HL-60 (cell line): ENCODE results near the gene EFNA4.

Experiments used
- DNase-seq, 2 experiments: peaks; one replicate each; pipeline ENCODE4 v3.0.0-alpha.2; 2010 to 2020; ENCODE audit warnings: low read depth in 1 of 2, low spot score in 1 of 2
- H3K27ac ChIP-seq: fragments of 250-450 bp; sonication (Bioruptor Pico); replicated peaks from 2 replicates; pipeline ENCODE4 v1.5.1; 2020; ENCODE audit warnings: mild to moderate bottlenecking, moderate library complexity
- H3K27me3 ChIP-seq: fragments of 250-450 bp; sonication (Bioruptor Pico); 2 replicates; pipeline ENCODE4 v1.5.1; 2021; ENCODE audit warnings: mild to moderate bottlenecking, moderate library complexity; ENCODE audit not compliant: insufficient read depth, poor library complexity, severe bottlenecking
- H3K4me3 ChIP-seq: replicated peaks from 2 replicates; pipeline ENCODE4 v1.5.1; 2011; ENCODE audit warnings: mild to moderate bottlenecking, control low read depth, low read length; ENCODE audit not compliant: insufficient read depth
- GABPA ChIP-seq: IDR thresholded peaks from 2 replicates; pipeline ENCODE4 v1.6.1; 2012; ENCODE audit warnings: low read depth
- POLR2AphosphoS5 ChIP-seq: IDR thresholded peaks from 2 replicates; pipeline ENCODE4 v1.6.1; 2012; ENCODE audit warnings: low read depth
- SPI1 ChIP-seq: IDR thresholded peaks from 2 replicates; pipeline ENCODE4 v1.6.1; 2012; ENCODE audit warnings: low read depth, mild to moderate bottlenecking, borderline replicate concordance
- TF ChIP-seq, protein P1 (sequence below): IDR thresholded peaks from one replicate; pipeline ENCODE4 v1.5.1; 2011; ENCODE audit warnings: low read length, control low read depth, inconsistent platforms; ENCODE audit not compliant: insufficient read depth
- TF ChIP-seq, protein P2 (sequence below): IDR thresholded peaks from 2 replicates; pipeline ENCODE4 v1.6.1; 2012; ENCODE audit warnings: low read depth; ENCODE audit not compliant: insufficient replicate concordance

Gene EFNA4

DNA sequence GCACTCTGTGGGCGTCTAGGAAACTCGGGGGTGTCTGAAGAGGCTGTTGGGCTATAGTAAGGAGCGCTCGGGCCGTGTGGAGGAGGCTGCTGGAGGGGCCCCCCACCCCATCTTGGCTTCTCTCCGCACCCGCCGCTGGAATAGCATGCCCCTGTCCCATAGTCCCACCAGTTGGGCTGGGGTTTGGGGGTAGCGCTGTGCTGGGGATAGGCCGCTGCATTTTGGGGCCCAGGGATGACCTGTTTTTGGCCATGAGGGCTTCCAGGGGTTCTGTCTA lies 15.6 kb downstream of the EFNA4 start:
- no peak for DNase-seq
- Histone ChIP-seq H3K4me3 (peak overlapping the region; percentile 14; the same call in 1 of the 2 replicates), H3K27me3 (peaks cover 47% of the 10 kb centered on the region), H3K27ac (no peak overlapping the region)
- TF ChIP-seq, protein P1, sequence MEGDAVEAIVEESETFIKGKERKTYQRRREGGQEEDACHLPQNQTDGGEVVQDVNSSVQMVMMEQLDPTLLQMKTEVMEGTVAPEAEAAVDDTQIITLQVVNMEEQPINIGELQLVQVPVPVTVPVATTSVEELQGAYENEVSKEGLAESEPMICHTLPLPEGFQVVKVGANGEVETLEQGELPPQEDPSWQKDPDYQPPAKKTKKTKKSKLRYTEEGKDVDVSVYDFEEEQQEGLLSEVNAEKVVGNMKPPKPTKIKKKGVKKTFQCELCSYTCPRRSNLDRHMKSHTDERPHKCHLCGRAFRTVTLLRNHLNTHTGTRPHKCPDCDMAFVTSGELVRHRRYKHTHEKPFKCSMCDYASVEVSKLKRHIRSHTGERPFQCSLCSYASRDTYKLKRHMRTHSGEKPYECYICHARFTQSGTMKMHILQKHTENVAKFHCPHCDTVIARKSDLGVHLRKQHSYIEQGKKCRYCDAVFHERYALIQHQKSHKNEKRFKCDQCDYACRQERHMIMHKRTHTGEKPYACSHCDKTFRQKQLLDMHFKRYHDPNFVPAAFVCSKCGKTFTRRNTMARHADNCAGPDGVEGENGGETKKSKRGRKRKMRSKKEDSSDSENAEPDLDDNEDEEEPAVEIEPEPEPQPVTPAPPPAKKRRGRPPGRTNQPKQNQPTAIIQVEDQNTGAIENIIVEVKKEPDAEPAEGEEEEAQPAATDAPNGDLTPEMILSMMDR = no peak
- TF ChIP-seq POLR2AphosphoS5 = no peak
- TF ChIP-seq, protein P2, sequence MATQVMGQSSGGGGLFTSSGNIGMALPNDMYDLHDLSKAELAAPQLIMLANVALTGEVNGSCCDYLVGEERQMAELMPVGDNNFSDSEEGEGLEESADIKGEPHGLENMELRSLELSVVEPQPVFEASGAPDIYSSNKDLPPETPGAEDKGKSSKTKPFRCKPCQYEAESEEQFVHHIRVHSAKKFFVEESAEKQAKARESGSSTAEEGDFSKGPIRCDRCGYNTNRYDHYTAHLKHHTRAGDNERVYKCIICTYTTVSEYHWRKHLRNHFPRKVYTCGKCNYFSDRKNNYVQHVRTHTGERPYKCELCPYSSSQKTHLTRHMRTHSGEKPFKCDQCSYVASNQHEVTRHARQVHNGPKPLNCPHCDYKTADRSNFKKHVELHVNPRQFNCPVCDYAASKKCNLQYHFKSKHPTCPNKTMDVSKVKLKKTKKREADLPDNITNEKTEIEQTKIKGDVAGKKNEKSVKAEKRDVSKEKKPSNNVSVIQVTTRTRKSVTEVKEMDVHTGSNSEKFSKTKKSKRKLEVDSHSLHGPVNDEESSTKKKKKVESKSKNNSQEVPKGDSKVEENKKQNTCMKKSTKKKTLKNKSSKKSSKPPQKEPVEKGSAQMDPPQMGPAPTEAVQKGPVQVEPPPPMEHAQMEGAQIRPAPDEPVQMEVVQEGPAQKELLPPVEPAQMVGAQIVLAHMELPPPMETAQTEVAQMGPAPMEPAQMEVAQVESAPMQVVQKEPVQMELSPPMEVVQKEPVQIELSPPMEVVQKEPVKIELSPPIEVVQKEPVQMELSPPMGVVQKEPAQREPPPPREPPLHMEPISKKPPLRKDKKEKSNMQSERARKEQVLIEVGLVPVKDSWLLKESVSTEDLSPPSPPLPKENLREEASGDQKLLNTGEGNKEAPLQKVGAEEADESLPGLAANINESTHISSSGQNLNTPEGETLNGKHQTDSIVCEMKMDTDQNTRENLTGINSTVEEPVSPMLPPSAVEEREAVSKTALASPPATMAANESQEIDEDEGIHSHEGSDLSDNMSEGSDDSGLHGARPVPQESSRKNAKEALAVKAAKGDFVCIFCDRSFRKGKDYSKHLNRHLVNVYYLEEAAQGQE = no peak
- TF ChIP-seq GABPA = no peak
- TF ChIP-seq SPI1 = no peak

DNA sequence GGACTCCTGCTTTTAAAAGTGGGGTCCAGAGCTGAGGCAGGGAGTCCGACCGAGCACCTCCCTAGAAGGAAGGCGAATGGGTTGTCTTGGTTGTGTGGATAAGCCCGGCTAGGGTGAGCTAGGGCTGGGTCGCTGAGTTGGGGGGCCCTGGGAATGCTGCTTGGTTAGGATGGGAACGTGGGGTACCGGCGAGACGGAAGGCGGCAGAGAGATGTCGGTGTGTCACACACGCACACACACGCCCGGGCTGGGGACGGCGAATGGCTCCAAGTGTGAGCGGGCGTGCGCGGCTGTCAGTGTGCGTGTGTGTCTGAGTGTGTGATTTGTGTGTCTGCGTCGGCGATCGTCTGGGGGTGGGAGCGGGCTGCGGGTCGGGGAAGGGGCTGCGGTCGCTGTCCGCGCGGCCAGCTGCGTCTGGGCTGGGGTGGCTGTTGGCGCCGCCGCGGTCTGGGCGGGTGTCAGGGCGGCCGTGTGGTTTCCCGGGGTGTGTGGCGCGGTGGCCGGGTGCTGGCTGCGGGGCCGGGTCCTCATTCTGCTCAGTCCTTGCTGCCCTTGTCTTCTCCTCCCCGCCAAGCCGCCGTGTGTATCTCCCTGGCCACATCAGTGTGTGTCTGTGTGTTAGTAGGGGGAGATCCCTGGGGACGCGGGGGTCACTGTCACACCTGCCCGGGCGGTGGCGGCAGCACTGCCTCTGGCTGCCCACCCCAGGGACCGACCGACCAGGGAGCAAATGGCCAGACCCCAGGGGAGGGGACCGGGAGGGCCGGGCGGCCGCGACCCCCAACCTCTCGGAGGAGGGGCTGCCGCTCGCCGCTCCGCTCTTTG lies 16.2 kb downstream of the EFNA4 start:
- peaks cover 47% of the 10 kb centered on the region for H3K27me3 ChIP-seq
- H3K4me3 ChIP-seq = no peak overlapping the region
- no peak overlapping the region for H3K27ac ChIP-seq
- DNase-seq = no peak
- TF ChIP-seq, protein P1 = no peak

DNA sequence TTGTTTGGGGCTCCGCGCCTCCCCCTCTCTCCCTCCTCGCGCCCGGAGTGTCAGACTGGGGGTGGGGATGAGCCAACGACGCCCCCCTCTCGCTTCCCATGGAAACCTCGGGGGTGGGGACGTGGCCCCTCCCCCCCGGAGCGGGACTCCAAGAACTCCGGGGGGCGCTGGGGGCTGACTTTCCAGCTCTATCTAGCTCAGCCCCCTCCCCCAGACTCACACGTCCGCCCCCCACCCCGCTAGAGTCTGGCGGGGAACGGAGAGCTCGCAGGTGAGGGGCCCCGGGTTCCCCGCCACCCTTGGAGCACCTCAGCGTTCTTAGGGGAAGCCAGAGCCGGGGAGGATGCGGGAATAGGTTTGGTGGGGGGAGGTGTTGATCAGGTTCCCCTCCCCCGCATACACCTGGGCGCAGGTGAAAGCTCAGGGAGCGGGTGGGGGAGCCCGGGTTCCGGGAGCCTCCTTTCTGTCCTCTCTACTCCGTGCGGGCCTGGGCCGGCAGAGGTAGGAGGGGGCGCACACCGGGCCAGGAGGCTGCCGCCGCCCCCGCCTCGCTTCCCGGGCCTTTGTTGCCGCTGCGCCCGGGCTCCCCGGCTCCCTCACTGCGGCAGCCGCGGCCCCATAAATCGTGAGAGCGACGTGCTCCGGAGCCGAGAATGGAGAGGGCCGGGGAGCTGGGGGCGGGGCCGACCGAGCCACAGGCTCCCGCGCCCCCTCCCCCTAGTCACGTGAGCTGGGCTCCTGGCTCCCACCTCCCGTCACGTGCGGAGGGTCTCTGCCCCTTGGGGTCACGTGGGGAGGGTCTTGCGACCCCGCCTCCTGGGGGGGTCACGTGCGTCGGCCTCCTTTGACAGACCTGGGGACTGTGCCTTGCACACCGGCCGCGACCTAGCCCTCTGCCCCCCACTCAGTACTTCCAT lies 17.0 kb downstream of the EFNA4 start:
- no peak overlapping the region for H3K27ac ChIP-seq
- DNase-seq = no peak

More for the DNA sequence above, 17.0 kb downstream of the EFNA4 start:
- TF ChIP-seq, protein P2 = no peak
- TF ChIP-seq SPI1 (no peak), GABPA (no peak), POLR2AphosphoS5 (no peak)
- TF ChIP-seq, protein P1 = no peak
- peaks cover 47% of the 10 kb centered on the region for H3K27me3 ChIP-seq
- no peak overlapping the region for H3K4me3 ChIP-seq
